Natural killer cell (primary cell): Measurements from ENCODE around the gene DLEC1. TPM values are rescaled to one million over a fixed set of nuclear protein-coding genes. Genes with fewer than 3 reads are reported as not detected.
A peak's percentile ranks its signal among the peaks of the same experiment; 100 is the strongest.

Source experiments
- ATAC-seq, 3 donors: fragments of 150-1000 bp in 2 of 3; fragments of 200-7000 bp in 1 of 3; cut with Tn5 transposase; 1 replicate in 1 of 3; 2 replicates in 2 of 3; pipeline ENCODE4 v1.10.0; 2021; ENCODE audit warnings: mild to moderate bottlenecking in 2 of 3, moderate library complexity in 2 of 3
- DNase-seq, 2 donors: peaks; one replicate each; pipeline versions ENCODE4 v3.0.0 to v3.0.0-alpha.2; 2013 to 2021; ENCODE audit warnings: mixed read lengths in 1 of 2
- H3K27ac ChIP-seq: one replicate; pipeline ENCODE4 v1.5.1; 2013; ENCODE audit warnings: mild to moderate bottlenecking, low read length
- H3K27me3 ChIP-seq: one replicate; pipeline ENCODE4 v1.6.1; 2013; ENCODE audit warnings: low read length; ENCODE audit not compliant: control insufficient read depth, insufficient read depth
- H3K36me3 ChIP-seq: one replicate; pipeline ENCODE4 v1.6.1; 2013; ENCODE audit warnings: low read length; ENCODE audit not compliant: control insufficient read depth, insufficient read depth
- H3K4me1 ChIP-seq: one replicate; pipeline ENCODE4 v1.6.1; 2013; ENCODE audit warnings: low read length; ENCODE audit not compliant: control insufficient read depth, insufficient read depth
- H3K4me3 ChIP-seq: one replicate; pipeline ENCODE4 v1.5.1; 2013; ENCODE audit warnings: low read length
- H3K9me3 ChIP-seq: one replicate; pipeline ENCODE4 v1.6.1; 2013; ENCODE audit warnings: low read length; ENCODE audit not compliant: control insufficient read depth, insufficient read depth
- H3K27ac Mint-ChIP-seq, 2 donors: one replicate each; pipeline ENCODE4 v1.8.0; 2022; ENCODE audit warnings: mild to moderate bottlenecking in 2 of 2, mixed read lengths in 2 of 2, moderate library complexity in 1 of 2
- H3K27me3 Mint-ChIP-seq, 2 donors: one replicate each; pipeline ENCODE4 v1.8.0; 2022; ENCODE audit warnings: low read depth in 2 of 2, mixed read lengths in 2 of 2
- H3K36me3 Mint-ChIP-seq: one replicate; pipeline ENCODE4 v1.8.0; 2022; ENCODE audit warnings: mixed read lengths
- H3K4me1 Mint-ChIP-seq, 2 donors: one replicate each; pipeline ENCODE4 v1.8.0; 2022; ENCODE audit warnings: mixed read lengths in 2 of 2
- H3K4me3 Mint-ChIP-seq: one replicate; pipeline ENCODE4 v1.8.0; 2022; ENCODE audit warnings: mild to moderate bottlenecking, moderate library complexity, mixed read lengths
- H3K9me3 Mint-ChIP-seq, 2 donors: one replicate each; pipeline ENCODE4 v1.8.0; 2022; ENCODE audit warnings: mixed read lengths in 2 of 2
- CTCF ChIP-seq: fragments of 200-600 bp; IDR thresholded peaks from one replicate; pipeline ENCODE4 v1.8.0; 2022; ENCODE audit warnings: antibody characterized with exemption
- WGBS: methylation state at CpG from one replicate; pipeline ENCODE4 v1.1.7; 2013; ENCODE audit warnings: missing lambda C conversion rate; ENCODE audit not compliant: insufficient coverage; 5-methylcytosine and 5-hydroxymethylcytosine counted together
- intact Hi-C: fragments of 100-400 bp; cut with micrococcal nuclease; formaldehyde crosslinking; loops from one replicate; pipeline ENCODE4 v1.14.2; 2022
- total RNA-seq, 4 donors: library from RNA; stranded (reverse); fragments of 120-200 nt in 1 of 4; gene quantifications; one replicate each; pipeline versions ENCODE4 v1.2.3 to v1.2.4, GENCODE V29; 2013 to 2022

The DLEC1 gene
- total RNA-seq, 3 donors from 2014 or later (not counting 1 experiment from before 2014, with no cell fraction given) = 6.1 to 7.5 (median 7.0) TPM

- intact Hi-C loops = loop anchor here (5.0 kb wide), 2 partner anchors 180 to 225 kb away; no protein-coding TSS in a partner anchor
Observed at GRCh38 chr3:38117163-38117716, 78.2 kb downstream of the DLEC1 start.

GRCh38 chr3:38117748-38118420 is 78.9 kb downstream of the DLEC1 start:
- no peaks in the 10 kb centered on the region for H3K27me3 Mint-ChIP-seq
- H3K27ac Mint-ChIP-seq = no peak overlapping the region

More at GRCh38 chr3:38117163-38117716, 78.2 kb downstream of the DLEC1 start:
- H3K27ac Mint-ChIP-seq = no peak overlapping the region
- H3K36me3 ChIP-seq = peaks cover 22% of the 10 kb centered on the region
- H3K27me3 ChIP-seq = no peaks in the 10 kb centered on the region
- no peak for TF ChIP-seq CTCF
- H3K9me3 ChIP-seq = no peaks in the 10 kb centered on the region
- H3K4me3 Mint-ChIP-seq = no peak overlapping the region
- H3K4me1 Mint-ChIP-seq = peaks cover 0 to 33% of the 10 kb centered on the region in 2 donors
- no peak for DNase-seq
- WGBS = 94% methylated on average over 10 of the region's 10 CpGs
- H3K27me3 Mint-ChIP-seq = no peaks in the 10 kb centered on the region
- peaks cover 3% of the 10 kb centered on the region for H3K4me1 ChIP-seq
- no peak overlapping the region for H3K4me3 ChIP-seq
- H3K27ac ChIP-seq = no peak overlapping the region
- no peaks in the 10 kb centered on the region for H3K9me3 Mint-ChIP-seq
- no peak for ATAC-seq
- no peaks in the 10 kb centered on the region for H3K36me3 Mint-ChIP-seq

GRCh38 chr3:38118421-38119247 is 79.6 kb downstream of the DLEC1 start:
- Mint-ChIP-seq H3K36me3 (no peaks in the 10 kb centered on the region), H3K4me3 (no peak overlapping the region), H3K27ac (peak overlapping the region in 1 of 2 donors; percentile 58), H3K4me1 (peaks cover 0 to 33% of the 10 kb centered on the region in 2 donors), H3K9me3 (no peaks in the 10 kb centered on the region), H3K27me3 (no peaks in the 10 kb centered on the region)
- no peak for TF ChIP-seq CTCF
- no peaks in the 10 kb centered on the region for H3K9me3 ChIP-seq
- WGBS = 93% methylated on average over 13 of the region's 13 CpGs
- H3K36me3 ChIP-seq = peaks cover 33% of the 10 kb centered on the region
- no peaks in the 10 kb centered on the region for H3K27me3 ChIP-seq
- no peak for ATAC-seq
- no peak overlapping the region for H3K27ac ChIP-seq
- no peak overlapping the region for H3K4me3 ChIP-seq
- no peak for DNase-seq
- intact Hi-C loops = loop anchor here (1.0 to 5.0 kb wide), 3 partner anchors 179 to 362 kb away; no protein-coding TSS in a partner anchor
- H3K4me1 ChIP-seq = peaks cover 3% of the 10 kb centered on the region

More at GRCh38 chr3:38117748-38118420, 78.9 kb downstream of the DLEC1 start:
- H3K9me3 Mint-ChIP-seq = no peaks in the 10 kb centered on the region
- H3K4me1 ChIP-seq = peaks cover 3% of the 10 kb centered on the region
- intact Hi-C loops = loop anchor here (1.0 to 5.0 kb wide), 3 partner anchors 179 to 362 kb away; no protein-coding TSS in a partner anchor
- DNase-seq = peak; percentile 61 to 84
- WGBS = 62% methylated on average over 11 of the region's 11 CpGs
- H3K27me3 ChIP-seq = no peaks in the 10 kb centered on the region
- H3K36me3 Mint-ChIP-seq = no peaks in the 10 kb centered on the region
- peaks cover 0 to 33% of the 10 kb centered on the region in 2 donors for H3K4me1 Mint-ChIP-seq
- H3K36me3 ChIP-seq = peaks cover 28% of the 10 kb centered on the region
- peak; percentile 83 to 95 (median 85) for ATAC-seq
- no peak overlapping the region for H3K4me3 Mint-ChIP-seq
- H3K27ac ChIP-seq = no peak overlapping the region
- no peaks in the 10 kb centered on the region for H3K9me3 ChIP-seq
- peak; percentile 52 for TF ChIP-seq CTCF
- H3K4me3 ChIP-seq = no peak overlapping the region
